Measurements from ENCODE around the gene IFITM10.

GRCh38 chr11:1770061-1770460 is 19.7 kb upstream of the IFITM10 start:
- TF ChIP-seq EZH2phosphoT487 (IDR thresholded peaks at IDR 0.05; ENCODE audit: insufficient read depth, low read depth) (no peak), EZH2 (IDR thresholded peaks at IDR 0.05; ENCODE audit: insufficient read depth, poor library complexity, severe bottlenecking) (no peak)

All from GM23248 (cell line).